HK-2 (cell line): ENCODE results near the gene MKX.

ENCODE experiments used
- DNase-seq: peaks from one replicate; pipeline ENCODE4 v3.0.0-alpha.2; 2018; ENCODE audit not compliant: unreplicated experiment

The MKX gene

DNA sequence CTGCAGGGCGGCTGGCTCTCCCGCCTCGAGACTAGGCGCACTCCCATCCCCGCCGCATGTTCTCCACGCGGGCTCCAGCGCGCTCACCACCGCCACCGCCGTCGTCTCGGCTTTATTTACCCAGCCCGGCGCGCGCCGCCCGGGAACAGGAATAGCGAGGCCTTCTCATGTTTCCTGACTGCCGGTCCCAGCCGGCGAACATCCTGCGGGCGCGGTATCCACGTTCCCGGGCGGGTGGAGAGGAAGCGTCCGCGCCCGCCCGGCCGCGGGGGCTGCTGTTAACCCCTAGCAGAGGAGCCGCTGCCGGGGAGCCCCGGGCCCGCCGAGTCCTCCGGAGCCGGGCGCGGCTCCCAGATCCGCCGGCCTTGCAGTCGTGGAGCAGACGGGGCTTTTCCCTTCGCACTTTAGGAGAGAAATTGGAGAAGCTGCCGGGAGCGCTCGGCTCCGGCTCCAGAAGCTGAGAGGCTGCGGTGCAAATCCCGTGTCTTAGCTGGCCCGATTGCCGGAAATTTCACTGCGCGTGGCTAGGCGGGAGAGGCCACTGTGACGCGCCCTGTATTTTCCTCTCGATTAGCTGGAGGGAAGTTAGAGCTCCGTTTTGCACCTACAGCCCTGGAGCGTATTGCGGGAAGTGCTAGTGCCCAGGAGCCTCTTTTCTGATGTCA is at the start of gene MKX:
MKX (minus strand) TSS at position 88 of the 665 bp plus-strand sequence. CDS start 2,404 bp downstream, outside the sequence.
- peak; percentile 40 for DNase-seq

GRCh38 chr10:27794157-27794556 is 48.5 kb upstream of the MKX start:
- DNase-seq = no peak

DNA sequence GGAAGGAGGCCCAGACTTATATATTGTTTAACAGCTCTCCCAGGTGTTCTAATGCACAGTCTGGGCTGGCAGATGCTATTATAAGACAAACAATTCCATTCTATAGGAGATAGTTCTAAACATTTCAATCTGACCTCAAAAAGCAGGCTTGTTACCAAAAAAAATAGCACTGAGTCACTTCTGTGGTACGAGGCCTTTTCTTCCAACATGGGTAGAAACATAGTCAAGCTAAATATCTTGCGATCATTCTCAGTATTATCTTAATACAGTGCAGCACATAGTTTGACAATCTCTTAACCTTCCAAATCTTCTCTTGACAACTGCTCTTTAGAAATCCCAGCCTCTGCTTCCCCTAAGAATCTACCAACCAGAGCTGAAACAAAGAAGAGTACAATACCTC is 46.6 kb upstream of the MKX start:
- DNase-seq = no peak

GRCh38 chr10:27784272-27784671 is 38.7 kb upstream of the MKX start:
- no peak for DNase-seq

DNA sequence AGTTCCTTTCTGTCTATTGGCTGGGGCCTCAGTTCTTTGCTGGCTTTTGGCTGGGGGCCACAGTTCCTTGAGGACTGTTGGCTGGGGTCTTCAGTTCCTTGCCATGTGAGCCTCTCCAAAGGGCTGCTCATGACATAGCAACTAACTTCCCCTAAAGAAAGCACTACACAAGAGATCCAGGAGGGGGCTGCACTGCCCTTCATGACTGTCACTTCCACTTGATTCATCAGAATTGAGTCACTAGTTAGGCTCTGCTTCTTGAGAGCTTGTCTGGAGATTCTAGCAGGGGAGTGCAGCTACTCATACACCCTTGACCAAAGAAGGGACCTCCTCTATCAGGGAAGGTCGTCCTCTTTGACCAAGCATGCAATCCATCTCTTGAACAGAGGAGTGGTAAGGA is 38.0 kb upstream of the MKX start:
- DNase-seq = peak; percentile 24

DNA sequence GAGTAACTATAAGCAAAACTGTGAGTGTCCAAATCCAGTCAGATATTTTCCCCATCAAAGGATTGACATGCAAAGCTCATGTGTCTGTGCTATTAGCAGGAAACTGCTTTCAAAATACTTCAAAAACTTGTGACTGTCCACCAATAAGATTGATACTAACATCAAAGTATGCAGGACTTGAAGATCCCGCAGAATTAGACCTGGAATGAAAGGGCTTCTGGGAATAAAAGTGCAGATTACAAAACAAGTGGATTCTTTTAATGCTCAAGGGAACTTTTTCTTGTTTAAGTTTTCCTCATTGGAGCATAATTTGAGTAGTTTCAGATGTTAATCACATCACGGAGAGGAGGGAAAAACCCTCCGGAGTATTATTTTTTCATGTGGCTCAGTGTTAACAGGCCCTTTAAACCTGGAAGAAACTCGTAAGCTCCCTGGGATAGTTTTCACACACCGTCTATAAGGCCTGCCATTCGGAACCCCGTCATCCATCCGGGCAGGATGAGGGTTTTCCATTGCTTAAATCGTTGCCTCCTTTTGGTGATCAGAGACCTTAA is 33.9 kb upstream of the MKX start:
- no peak for DNase-seq

DNA sequence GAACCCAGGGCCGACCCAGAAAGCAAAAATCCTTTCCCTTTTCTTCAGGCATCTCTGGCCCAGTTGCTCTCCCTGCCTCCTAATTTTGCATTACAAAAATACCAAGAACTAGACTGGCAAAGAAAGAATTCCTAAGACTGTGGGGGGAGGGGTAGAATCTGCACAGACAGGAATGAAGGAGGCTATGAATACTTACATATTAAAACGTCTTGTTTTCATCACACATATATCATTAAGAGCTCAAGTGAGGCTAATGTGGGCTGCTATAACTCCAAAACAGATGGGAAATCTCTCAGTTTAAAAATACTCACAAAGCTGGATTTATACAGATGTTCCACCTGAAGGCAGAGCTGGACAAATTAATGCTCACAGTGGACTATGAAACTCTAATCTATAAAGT is 29.2 kb upstream of the MKX start:
- DNase-seq = no peak

- DNase-seq = no peak
Observed at GRCh38 chr10:27771231-27771630, 25.6 kb upstream of the MKX start.

DNA sequence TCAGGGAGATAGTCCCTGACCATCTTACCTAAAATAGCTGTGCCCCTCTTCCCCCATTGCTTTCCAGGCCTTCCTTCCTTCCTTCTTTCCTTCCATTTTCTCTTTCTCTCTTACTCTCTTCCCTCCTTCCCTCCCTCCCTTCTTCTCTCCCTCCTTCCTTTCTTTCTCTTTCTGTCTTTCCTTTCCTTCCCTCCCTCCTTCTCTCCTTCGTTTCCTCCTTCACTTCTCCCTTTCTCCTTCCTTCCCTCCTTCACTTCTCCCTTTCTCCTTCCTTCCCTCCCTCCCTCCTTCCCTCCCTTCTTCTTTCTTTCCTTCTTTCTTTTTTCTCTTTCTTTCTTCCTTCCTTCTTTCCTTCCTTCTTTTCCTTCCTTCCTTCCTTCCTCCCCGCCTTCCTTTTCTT is 24.6 kb upstream of the MKX start:
- no peak for DNase-seq

- DNase-seq = no peak
Observed at GRCh38 chr10:27760867-27761266, 15.2 kb upstream of the MKX start.

- no peak for DNase-seq
Observed at GRCh38 chr10:27759483-27760272, 14.1 kb upstream of the MKX start.

DNA sequence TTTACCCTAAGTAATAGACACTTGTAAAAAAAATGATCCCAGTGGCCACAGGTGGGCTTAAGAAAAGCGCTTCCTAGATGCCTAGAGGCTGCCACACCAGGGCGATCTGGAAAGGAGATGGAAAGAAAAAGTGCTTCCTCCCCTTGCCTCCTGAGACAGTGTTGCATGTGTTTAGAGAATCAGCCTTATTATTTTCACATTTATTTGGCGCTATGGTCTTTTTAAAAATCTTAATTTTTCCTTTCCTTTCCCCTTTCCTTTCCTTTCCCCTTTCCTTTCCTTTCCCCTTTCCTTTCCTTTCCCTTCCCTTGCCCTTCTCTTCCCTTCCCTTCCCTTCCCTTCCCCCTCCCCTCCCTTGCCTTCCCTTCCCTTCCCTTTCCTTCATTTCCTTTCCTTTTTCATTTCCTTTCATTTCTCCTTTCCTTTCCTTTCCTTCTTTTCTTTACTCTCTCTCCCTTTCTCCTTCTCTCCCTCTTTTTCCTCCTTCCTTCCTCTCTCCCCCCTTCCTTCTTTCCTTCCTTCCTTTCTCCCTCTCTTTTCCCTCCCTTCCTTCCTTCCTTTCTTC is 7.1 kb upstream of the MKX start:
- no peak for DNase-seq

DNA sequence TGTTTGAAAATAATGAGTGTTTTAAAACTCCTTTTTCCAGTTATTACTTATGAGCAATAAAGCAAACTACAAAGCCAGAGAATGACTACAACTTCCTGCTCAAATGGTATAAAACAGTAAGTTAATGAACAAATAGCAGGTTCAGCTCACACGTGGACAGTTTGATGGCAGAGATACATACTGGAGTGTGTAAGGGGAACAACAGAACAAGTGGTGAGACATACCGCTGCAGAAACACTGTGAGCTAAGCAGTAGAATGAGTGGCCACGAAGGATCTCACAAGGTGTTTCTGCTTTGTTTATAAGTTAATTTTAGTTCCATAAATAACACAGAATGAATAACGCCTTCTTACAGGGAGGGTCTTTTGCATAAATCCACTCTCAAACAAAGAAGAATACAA is 3.0 kb upstream of the MKX start:
- no peak for DNase-seq

- DNase-seq = no peak
Observed at GRCh38 chr10:27747096-27747451, 1.5 kb upstream of the MKX start.

DNA sequence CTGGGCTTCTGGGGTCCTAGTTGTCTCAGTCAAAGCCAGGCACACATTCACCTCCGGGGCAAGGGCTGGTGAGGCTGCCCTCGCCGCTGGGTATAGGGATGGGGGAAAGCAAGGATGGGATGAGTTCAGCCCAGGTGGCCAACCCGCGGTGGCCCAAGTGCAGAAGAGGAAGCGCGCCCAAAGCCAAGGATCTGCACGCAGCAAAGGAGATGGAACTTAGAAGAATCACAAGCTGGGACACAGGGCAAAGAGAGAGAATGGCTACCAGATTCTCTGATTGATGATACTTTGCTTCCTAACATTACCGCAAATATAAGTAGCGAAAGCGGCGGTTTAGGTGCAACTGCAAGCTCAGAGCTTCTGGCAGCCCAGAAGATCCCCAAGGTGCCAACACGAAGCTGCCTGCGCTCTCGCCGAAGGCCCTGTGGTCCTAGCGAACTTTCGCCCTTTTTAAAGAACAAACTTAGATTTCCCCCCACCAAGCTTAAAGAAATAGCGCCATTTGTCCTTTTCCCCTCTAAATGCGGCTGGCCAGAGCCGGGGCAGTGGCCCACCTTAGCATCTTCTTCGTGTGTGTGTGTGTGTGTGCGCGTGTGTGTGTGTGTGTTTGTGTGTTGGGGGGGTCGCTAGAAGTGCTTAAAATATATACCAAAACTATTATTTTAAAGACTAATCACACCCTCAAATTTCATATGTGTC is 927 bp upstream of the MKX start:
- no peak for DNase-seq

- DNase-seq = peak; percentile 4
Observed at GRCh38 chr10:27744802-27745731, 552 bp downstream of the MKX start.

GRCh38 chr10:27743877-27744801 is 1.5 kb downstream of the MKX start:
- peak; percentile 8 for DNase-seq

- DNase-seq = peak; percentile 7
Observed at GRCh38 chr10:27743012-27743876, 2.4 kb downstream of the MKX start.
